Occipital lobe (tissue), 2 donors: Measurements from ENCODE around the gene SNX1. TPM values are rescaled to one million over a fixed set of nuclear protein-coding genes. Genes with fewer than 3 reads are reported as not detected.
"Not testable (repeated sequence)": the region's sequence is repeated elsewhere in the genome, so short reads cannot be mapped to it uniquely, and the experiment has no call there.

ENCODE experiments used
- DNase-seq: peaks from one replicate; lab custom pipeline; 2025; lab: John Stamatoyannopoulos, UW
- total RNA-seq: library from RNA; depleted of rRNA; stranded (reverse); fragments of >200 nt; gene quantifications from one replicate; pipeline ENCODE4 v1.2.3, GENCODE V29; 2014

The SNX1 gene
- total RNA-seq, result 37.6 TPM

GRCh38 chr15:64095795-64096667, at the start of gene SNX1:
TSS of gene SNX1 (plus strand) at chr15:64095982. CDS start at chr15:64096014, 32 bp downstream.
- peak; percentile 93 for DNase-seq

GRCh38 chr15:64046421-64047153, 49.2 kb upstream of the SNX1 start, which contains the start of gene DAPK2:
TSS of gene DAPK2 (minus strand) at chr15:64046485. CDS start at chr15:64040261, 6,224 bp downstream.
- peak; percentile 46 for DNase-seq

GRCh38 chr15:64048781-64049460, 46.9 kb upstream of the SNX1 start:
- DNase-seq, result no peak

GRCh38 chr15:64050281-64051092, 45.3 kb upstream of the SNX1 start:
- no peak for DNase-seq

GRCh38 chr15:64051093-64051402, 44.7 kb upstream of the SNX1 start:
- DNase-seq, result no peak

- DNase-seq, result no peak
Observed at GRCh38 chr15:64051407-64052259, 44.1 kb upstream of the SNX1 start.

- DNase-seq, result no peak
Observed at GRCh38 chr15:64052925-64053491, 42.8 kb upstream of the SNX1 start.

- not testable (repeated sequence) for DNase-seq
Observed at GRCh38 chr15:64053674-64054073, 42.1 kb upstream of the SNX1 start.

GRCh38 chr15:64058279-64058678, 37.5 kb upstream of the SNX1 start:
- DNase-seq, result no peak

- DNase-seq, result not testable (repeated sequence)
Observed at GRCh38 chr15:64059104-64059503, 36.7 kb upstream of the SNX1 start.

- DNase-seq, result no peak
Observed at GRCh38 chr15:64060716-64061115, 35.1 kb upstream of the SNX1 start.

- DNase-seq, result no peak
Observed at GRCh38 chr15:64066451-64066850, 29.3 kb upstream of the SNX1 start.

GRCh38 chr15:64067564-64068030, 28.2 kb upstream of the SNX1 start:
- peak; percentile 38 for DNase-seq

- DNase-seq, result no peak
Observed at GRCh38 chr15:64068133-64068532, 27.6 kb upstream of the SNX1 start.

GRCh38 chr15:64070106-64070505, 25.7 kb upstream of the SNX1 start:
- DNase-seq, result no peak

- peak; percentile 17 for DNase-seq
Observed at GRCh38 chr15:64070965-64071851, 24.6 kb upstream of the SNX1 start.

GRCh38 chr15:64071931-64072765, 23.6 kb upstream of the SNX1 start:
- DNase-seq, result no peak

GRCh38 chr15:64072812-64073211, 23.0 kb upstream of the SNX1 start:
- DNase-seq, result no peak
